ENCODE results near the gene GTF2IRD1.
A peak's percentile ranks its signal among the peaks of the same experiment; 100 is the strongest.
"Not testable (repeated sequence)": the region's sequence is repeated elsewhere in the genome, so short reads cannot be mapped to it uniquely, and the experiment has no call there.

The GTF2IRD1 gene

DNA sequence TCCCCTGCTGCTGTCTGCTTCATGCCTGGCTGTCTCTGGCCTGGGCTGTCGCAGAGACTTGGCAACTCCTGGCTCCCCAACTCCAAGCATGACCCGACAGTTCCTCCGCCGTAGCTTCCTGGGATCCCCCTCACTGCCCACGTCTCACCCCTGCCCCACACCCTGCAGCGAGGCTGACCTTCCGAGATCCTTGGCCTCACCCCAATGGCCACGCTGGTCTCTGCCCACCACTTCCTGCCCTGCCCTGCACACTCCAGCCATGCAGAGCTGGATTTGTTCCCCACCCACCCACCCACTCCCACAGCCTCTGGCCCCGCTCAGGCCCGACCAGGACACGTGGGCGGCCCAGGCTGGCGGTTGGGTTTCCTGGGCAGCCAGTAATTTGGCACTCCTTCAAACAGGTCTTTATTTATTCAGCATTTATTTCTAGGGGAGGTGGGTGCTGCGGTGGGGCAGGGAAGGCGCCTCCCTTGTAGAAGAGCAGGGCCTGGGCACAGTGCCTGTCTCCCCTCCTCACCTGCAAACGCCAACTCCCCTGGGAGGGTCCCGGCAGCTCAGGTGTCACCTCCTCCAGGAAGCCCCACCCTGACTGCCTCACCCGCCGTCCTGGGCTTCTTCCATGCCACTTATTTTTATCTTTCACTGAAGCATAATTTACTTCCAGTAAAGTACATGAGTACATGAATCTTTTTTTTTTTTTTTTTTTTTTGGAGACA is 25.5 kb downstream of the GTF2IRD1 start:
- peak; percentile 9 for FAIRE-seq

DNA sequence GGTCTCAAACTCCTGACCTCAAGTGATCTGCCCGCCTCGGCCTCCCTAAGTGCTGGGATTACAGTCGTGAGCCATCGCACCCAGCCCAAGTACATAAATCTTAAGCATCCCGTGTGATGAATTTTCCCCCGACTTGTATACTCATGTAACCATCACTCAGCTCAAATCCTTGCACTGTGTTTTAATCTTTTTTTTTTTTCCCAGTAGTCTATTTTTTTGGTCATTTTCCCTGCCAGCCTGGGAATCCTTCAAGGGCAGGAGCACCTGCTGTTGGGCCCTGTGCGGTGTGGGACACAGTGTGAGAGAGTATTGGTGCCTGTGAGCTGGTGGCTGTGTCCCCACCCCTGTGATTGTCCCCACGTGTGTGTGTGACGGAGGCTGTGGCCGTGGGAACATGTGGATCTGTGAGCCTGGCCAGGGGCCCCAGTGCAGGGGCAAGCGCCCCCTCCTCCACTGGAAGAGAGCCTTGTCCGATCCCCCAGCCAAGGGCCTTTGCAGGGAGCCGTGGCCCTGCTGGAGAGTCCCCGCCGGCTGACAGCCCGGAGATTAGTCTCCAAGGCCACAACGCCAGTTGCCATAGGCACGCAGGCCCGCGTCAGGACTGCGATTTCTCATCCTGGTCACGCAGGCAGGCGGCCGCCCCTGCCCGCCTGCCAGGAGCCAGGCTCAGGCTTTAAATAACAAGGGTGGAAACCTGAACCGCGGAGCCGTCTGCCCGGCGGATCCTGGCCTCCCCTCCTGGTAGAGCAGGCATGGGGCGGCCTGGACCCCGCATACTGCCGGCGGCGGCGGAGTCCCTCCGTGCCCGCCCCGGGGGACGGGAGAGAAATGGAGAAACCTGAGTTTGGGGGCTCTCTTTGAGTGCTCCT is 26.5 kb downstream of the GTF2IRD1 start:
- DNase-seq (ENCODE audit: insufficient read length, low spot score) (peak; percentile 55), FAIRE-seq (peak; percentile 16)
- TF ChIP-seq SPI1 (IDR thresholded peaks at IDR 0.05; ENCODE audit: low read depth, low read length) (no peak), PAX5 (IDR thresholded peaks at IDR 0.05; ENCODE audit: insufficient read depth, low read length, severe bottlenecking) (no peak), POLR2A (IDR thresholded peaks at IDR 0.05; ENCODE audit: low read depth, low read length) (no peak), POU2F2 (IDR thresholded peaks at IDR 0.05; ENCODE audit: low read depth, low read length) (no peak), TAF1 (IDR thresholded peaks at IDR 0.05; ENCODE audit: low read depth, low read length) (no peak), POLR2AphosphoS5 (IDR thresholded peaks at IDR 0.05; ENCODE audit: low read depth, low read length) (no peak)

More for the DNA sequence above, 25.5 kb downstream of the GTF2IRD1 start:
- TF ChIP-seq PAX5 (IDR thresholded peaks at IDR 0.05; ENCODE audit: insufficient read depth, low read length, severe bottlenecking) (no peak), SPI1 (IDR thresholded peaks at IDR 0.05; ENCODE audit: low read depth, low read length) (no peak)
- DNase-seq (ENCODE audit: insufficient read length, low spot score) = no peak

DNA sequence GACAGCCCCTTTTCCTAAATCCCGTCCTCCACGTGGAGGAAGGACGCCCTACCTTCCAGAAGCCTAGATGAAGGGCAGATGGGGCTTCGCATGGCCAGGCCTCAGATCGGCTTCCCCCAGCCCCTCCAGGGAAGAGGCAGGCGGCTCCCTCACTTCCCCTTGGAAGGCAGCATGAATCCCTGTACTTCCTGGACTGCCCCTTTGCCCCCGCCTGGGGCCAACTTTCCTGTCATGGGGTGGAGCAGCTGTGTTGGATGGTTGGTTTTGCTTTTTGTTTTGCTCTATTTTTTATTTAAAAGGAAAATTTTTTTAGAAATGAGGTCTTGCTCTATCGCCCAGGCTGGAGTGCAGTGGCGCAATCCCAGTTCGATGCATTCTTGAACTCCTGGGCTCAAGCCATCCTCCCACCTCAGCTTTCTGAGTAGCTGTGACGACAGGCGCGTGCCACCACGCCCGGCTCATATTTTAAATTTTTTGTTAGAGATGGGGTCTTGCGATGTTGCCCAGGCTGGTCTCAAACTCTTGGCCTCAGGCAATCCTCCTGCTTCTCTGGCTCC is 27.2 kb downstream of the GTF2IRD1 start:
- DNase-seq (ENCODE audit: insufficient read length, low spot score) = no peak

DNA sequence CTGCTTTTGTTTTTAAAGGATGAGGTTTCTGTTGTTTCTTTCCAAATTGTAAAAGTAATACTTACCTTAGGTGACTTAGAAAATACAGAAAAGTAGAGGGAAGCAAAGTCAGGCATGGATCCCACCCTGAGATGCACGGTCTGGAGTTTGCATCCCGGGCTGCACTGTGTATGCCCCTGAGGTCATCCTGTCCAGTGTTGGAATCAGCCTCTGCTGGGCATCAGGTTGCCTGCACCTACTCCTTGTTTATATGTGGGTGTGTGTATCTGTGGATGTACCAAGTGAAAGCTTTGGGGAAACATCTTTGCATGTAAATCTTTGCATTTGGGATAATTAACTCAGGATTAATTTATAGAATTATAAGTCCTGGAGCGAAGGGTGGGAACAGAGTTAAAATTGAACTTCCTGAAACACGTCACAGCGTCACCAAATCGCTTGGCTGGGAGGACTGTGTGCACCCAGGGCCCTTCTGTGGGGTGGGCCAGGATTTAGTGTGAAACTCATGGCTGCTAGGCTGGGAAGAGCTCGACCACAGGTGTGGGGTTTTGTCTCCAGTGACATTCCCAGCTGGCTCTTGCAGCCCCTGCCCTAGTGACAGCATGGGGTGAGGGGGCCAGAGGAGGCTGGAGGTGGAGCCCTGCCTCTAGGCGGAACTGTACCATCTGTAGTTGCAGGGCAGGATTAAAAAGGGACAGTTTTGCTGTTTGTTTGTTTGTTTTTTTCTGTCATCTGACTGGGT is 27.9 kb downstream of the GTF2IRD1 start:
- TF ChIP-seq POLR2AphosphoS5 (IDR thresholded peaks at IDR 0.05; ENCODE audit: low read depth, low read length) (no peak), TAF1 (IDR thresholded peaks at IDR 0.05; ENCODE audit: low read depth, low read length) (no peak), POU2F2 (IDR thresholded peaks at IDR 0.05; ENCODE audit: low read depth, low read length) (no peak), POLR2A (IDR thresholded peaks at IDR 0.05; ENCODE audit: low read depth, low read length) (no peak), PAX5 (IDR thresholded peaks at IDR 0.05; ENCODE audit: insufficient read depth, low read length, severe bottlenecking) (no peak), SPI1 (IDR thresholded peaks at IDR 0.05; ENCODE audit: low read depth, low read length) (no peak)
- FAIRE-seq = no peak
- no peak for DNase-seq (ENCODE audit: insufficient read length, low spot score)

More for the DNA sequence above, 27.2 kb downstream of the GTF2IRD1 start:
- TF ChIP-seq SPI1 (IDR thresholded peaks at IDR 0.05; ENCODE audit: low read depth, low read length) (no peak), TAF1 (IDR thresholded peaks at IDR 0.05; ENCODE audit: low read depth, low read length) (no peak), POLR2AphosphoS5 (IDR thresholded peaks at IDR 0.05; ENCODE audit: low read depth, low read length) (no peak), PAX5 (IDR thresholded peaks at IDR 0.05; ENCODE audit: insufficient read depth, low read length, severe bottlenecking) (no peak), POLR2A (IDR thresholded peaks at IDR 0.05; ENCODE audit: low read depth, low read length) (no peak), POU2F2 (IDR thresholded peaks at IDR 0.05; ENCODE audit: low read depth, low read length) (no peak)
- FAIRE-seq = no peak

DNA sequence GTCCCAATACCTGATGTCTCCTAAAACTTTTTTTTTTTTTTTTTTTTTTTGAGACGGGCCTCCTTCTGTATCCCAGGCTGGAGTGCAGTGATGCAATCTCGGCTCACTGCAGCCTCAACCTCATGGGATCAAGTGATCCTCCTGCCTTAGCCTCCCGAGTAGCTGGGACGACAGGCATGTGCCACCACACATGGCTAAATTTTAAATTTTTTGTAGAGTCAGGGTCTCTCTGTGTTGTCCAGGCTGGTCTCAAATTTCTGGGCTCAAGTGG is 28.4 kb downstream of the GTF2IRD1 start:
- no peak for FAIRE-seq
- no peak for TF ChIP-seq PAX5 (IDR thresholded peaks at IDR 0.05; ENCODE audit: insufficient read depth, low read length, severe bottlenecking)
- TF ChIP-seq POU2F2 (IDR thresholded peaks at IDR 0.05; ENCODE audit: low read depth, low read length) = no peak
- no peak for DNase-seq (ENCODE audit: insufficient read length, low spot score)

DNA sequence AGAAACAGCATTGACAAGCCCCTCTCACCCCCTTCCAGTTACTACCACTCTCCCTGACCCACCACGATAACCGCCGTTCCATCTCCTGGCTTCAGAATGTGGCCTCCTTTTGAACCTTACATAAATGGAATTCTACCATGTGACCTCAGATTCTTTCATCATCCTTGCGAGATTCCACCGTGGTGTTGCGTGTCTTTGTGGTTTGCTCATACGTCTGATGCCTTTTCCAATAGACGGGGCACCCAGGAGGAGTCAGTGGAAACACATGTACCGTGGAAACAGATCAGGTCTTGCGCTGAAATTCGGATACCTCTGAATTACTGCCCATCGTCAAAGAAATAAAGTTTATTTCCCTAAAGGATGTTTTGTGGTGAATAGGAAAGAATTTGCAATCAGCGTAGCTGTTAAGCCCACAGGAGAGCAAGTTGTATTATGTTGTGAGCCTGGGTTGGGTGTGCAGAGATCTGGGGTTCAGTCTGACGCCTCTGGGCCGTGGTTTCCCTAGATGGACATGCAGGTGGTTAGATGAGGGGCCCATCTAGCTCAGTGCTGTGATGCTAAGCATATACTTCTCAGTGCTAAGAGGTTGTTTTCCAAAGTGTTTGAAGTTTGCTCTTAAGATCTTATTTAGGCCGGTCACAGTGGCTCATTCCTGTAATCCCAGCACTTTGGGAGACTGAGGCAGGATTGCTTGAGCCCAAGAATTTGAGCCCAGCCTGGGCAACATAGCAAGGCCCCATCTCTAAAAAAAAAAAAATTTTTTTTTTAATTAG is 29.1 kb downstream of the GTF2IRD1 start:
- DNase-seq (ENCODE audit: insufficient read length, low spot score) (no peak), FAIRE-seq (peak; percentile 54)
- no peak for TF ChIP-seq POU2F2 (IDR thresholded peaks at IDR 0.05; ENCODE audit: low read depth, low read length)
- no peak for TF ChIP-seq POLR2AphosphoS5 (IDR thresholded peaks at IDR 0.05; ENCODE audit: low read depth, low read length)
- no peak for TF ChIP-seq PAX5 (IDR thresholded peaks at IDR 0.05; ENCODE audit: insufficient read depth, low read length, severe bottlenecking)
- no peak for TF ChIP-seq POLR2A (IDR thresholded peaks at IDR 0.05; ENCODE audit: low read depth, low read length)
- no peak for TF ChIP-seq TAF1 (IDR thresholded peaks at IDR 0.05; ENCODE audit: low read depth, low read length)
- no peak for TF ChIP-seq SPI1 (IDR thresholded peaks at IDR 0.05; ENCODE audit: low read depth, low read length)

DNA sequence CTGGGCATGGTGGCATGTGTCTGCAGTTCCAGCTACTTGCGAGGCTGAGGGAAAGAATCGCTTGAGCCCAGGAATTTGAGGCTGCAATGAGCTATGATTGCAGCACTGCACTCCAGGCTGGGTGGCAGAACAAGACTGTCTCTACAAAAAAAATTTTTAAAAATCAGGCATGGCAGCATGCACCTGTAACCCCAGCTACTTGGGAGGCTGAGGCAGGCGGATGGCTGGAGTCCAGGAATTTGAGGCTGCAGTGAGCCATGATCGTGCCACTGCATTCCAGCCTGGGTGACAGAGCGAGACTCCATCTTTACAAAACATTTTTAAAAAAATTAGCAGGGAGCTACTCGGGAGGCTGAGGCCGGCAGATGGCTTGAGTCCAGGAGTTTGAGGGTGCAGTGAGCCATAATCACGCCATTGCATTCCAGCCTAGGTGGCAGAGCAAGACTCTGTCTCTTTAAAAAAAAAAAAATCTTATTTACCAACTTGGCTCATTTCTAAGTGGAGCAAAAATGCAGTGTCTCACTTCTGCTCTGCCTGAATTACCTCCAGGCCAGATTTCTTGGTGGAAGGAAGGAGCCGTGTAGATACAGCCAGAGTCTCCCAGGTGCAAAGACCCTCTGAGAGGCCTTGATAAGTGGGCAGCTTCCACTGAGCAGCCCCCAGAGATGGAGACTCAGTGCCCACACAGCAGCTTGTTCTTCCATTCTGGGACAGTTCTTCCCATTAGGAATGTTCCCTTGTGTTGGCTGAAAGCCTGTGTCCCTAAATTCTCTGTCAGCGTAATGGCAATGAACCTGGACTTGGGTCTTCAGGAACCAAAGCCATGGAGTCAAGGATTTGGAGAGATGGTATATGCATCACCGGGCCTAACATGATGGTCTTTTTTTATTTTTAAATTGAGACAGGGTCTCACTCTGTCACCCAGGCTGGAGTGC is 30.0 kb downstream of the GTF2IRD1 start:
- DNase-seq (ENCODE audit: insufficient read length, low spot score) (no peak), FAIRE-seq (no peak)
- TF ChIP-seq TAF1 (IDR thresholded peaks at IDR 0.05; ENCODE audit: low read depth, low read length) = no peak
- no peak for TF ChIP-seq POLR2A (IDR thresholded peaks at IDR 0.05; ENCODE audit: low read depth, low read length)
- TF ChIP-seq SPI1 (IDR thresholded peaks at IDR 0.05; ENCODE audit: low read depth, low read length) = no peak
- TF ChIP-seq PAX5 (IDR thresholded peaks at IDR 0.05; ENCODE audit: insufficient read depth, low read length, severe bottlenecking) = no peak
- no peak for TF ChIP-seq POLR2AphosphoS5 (IDR thresholded peaks at IDR 0.05; ENCODE audit: low read depth, low read length)
- TF ChIP-seq POU2F2 (IDR thresholded peaks at IDR 0.05; ENCODE audit: low read depth, low read length) = no peak

DNA sequence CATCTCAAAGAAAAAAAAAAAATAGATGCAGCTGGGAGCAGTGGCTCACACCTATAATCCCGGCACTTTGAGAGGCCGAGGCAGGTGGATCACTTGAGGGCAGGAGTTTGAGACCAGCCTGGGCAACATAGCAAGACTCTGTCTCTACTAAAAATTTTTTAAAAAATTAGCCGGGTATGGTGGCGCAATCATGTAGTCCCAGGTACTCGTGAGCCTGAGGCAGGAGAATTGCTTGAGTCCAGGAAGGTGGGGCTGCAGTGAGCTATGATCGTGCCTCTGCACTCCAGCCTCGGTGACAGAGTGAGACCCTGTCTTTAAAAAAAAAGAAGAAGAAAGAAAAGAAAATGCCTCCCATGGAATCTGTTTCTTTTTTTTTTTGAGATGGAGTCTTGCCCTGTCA is 31.9 kb downstream of the GTF2IRD1 start:
- FAIRE-seq (no peak), DNase-seq (ENCODE audit: insufficient read length, low spot score) (no peak)
- TF ChIP-seq POU2F2 (IDR thresholded peaks at IDR 0.05; ENCODE audit: low read depth, low read length) (no peak), POLR2A (IDR thresholded peaks at IDR 0.05; ENCODE audit: low read depth, low read length) (no peak), SPI1 (IDR thresholded peaks at IDR 0.05; ENCODE audit: low read depth, low read length) (no peak), PAX5 (IDR thresholded peaks at IDR 0.05; ENCODE audit: insufficient read depth, low read length, severe bottlenecking) (no peak), TAF1 (IDR thresholded peaks at IDR 0.05; ENCODE audit: low read depth, low read length) (no peak)

DNA sequence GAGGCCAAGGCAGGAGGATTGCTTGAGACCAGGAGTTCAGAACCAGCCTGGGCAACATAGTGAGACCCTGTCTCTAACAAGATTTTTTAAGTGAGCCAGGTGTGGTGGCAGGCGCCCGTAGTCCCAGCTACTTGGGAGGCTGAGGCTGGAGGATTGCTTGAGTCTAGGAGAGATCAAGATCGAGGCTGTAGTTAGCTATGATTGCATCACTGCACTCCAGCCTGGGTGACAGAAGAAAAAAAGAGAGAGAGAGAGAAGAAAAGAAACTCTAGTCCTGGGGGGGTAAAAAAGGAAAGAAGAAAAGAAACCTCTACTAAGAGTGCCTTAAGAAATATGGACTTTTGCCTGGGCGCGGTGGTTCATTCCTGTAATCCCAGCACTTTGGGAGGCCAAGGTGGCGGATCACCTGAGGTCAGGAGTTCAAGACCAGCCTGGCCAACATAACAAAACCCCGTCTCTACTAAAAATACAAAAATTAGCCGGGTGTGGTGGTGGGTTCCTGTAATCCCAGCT is 34.9 kb downstream of the GTF2IRD1 start:
- FAIRE-seq; DNase-seq (ENCODE audit: insufficient read length, low spot score): not testable (repeated sequence)

Data from GM12891 (cell line).